IMR-90 (cell line): Measurements from ENCODE around the gene HTRA2. TPM values are rescaled to one million over a fixed set of nuclear protein-coding genes. Genes with fewer than 3 reads are reported as not detected.

Experiments
- ATAC-seq: fragments of 200-7000 bp; cut with Tn5 transposase; 2 replicates; pipeline ENCODE4 v1.9.1; 2020; ENCODE audit warnings: low read depth, mild to moderate bottlenecking, moderate library complexity
- BruUV-seq: library from RNA; stranded (reverse); fragments of 400-500 nt; replicated peaks from 2 replicates; lab custom pipeline; 2021; lab: Mats Ljungman, UMichigan
- CTCF ChIA-PET: fragments of 300-600 bp; formaldehyde crosslinking; extraction: SDS; loops from one replicate; lab custom pipeline; 2021; ENCODE audit warnings: antibody characterized with exemption; lab: Yijun Ruan, JAX
- POLR2A ChIA-PET: fragments of 300-600 bp; sonication (Branson Sonifier 250); formaldehyde crosslinking; loops from one replicate; lab custom pipeline; 2022; ENCODE audit warnings: antibody characterized with exemption; ENCODE audit not compliant: unreplicated experiment; lab: Charles Lee
- DNase-seq: peaks from one replicate; pipeline ENCODE4 v3.0.0; 2013
- H2AFZ ChIP-seq: replicated peaks from 2 replicates; pipeline ENCODE3; 2013; ENCODE audit warnings: low read length, mild to moderate bottlenecking; ENCODE audit not compliant: poor library complexity
- H2AK5ac ChIP-seq: 2 replicates; pipeline ENCODE4 v1.6.1; 2013; ENCODE audit warnings: low read depth, low read length, inconsistent platforms
- H2AK9ac ChIP-seq: replicated peaks from 2 replicates; pipeline ENCODE3; 2013; ENCODE audit warnings: mild to moderate bottlenecking, low read depth, low read length, moderate library complexity; ENCODE audit not compliant: poor library complexity
- H2BK120ac ChIP-seq: 2 replicates; pipeline ENCODE4 v1.6.1; 2013; ENCODE audit warnings: low read depth, low read length, inconsistent platforms
- H2BK15ac ChIP-seq: 3 replicates; pipeline ENCODE4 v1.6.1; 2013; ENCODE audit warnings: low read depth, low read length, inconsistent platforms
- H2BK20ac ChIP-seq: 2 replicates; pipeline ENCODE4 v1.6.1; 2013; ENCODE audit warnings: low read depth, mild to moderate bottlenecking, inconsistent platforms, low read length, moderate library complexity
- H2BK5ac ChIP-seq: 2 replicates; pipeline ENCODE4 v1.6.1; 2013; ENCODE audit warnings: mild to moderate bottlenecking, low read depth, low read length, inconsistent platforms; ENCODE audit not compliant: poor library complexity, severe bottlenecking
- H3K14ac ChIP-seq: replicated peaks from 2 replicates; pipeline ENCODE4 v1.6.1; 2013; ENCODE audit warnings: low read depth, low read length, inconsistent platforms
- H3K18ac ChIP-seq: 2 replicates; pipeline ENCODE4 v1.6.1; 2013; ENCODE audit warnings: low read depth, low read length, control low read depth
- H3K23ac ChIP-seq: 2 replicates; pipeline ENCODE4 v1.6.1; 2013; ENCODE audit warnings: low read depth, low read length, inconsistent platforms
- H3K27ac ChIP-seq: 2 replicates; pipeline ENCODE4 v1.5.1; 2013; ENCODE audit warnings: mild to moderate bottlenecking, control low read depth, low read length; ENCODE audit not compliant: insufficient read depth
- H3K27me3 ChIP-seq: 2 replicates; pipeline ENCODE4 v1.6.1; 2013; ENCODE audit warnings: low read length; ENCODE audit not compliant: control insufficient read depth, insufficient read depth
- H3K36me3 ChIP-seq: 2 replicates; pipeline ENCODE4 v1.6.1; 2013; ENCODE audit warnings: low read length, mixed read lengths; ENCODE audit not compliant: control insufficient read depth, insufficient read depth
- H3K4ac ChIP-seq: 2 replicates; pipeline ENCODE4 v1.6.1; 2013; ENCODE audit warnings: low read depth, low read length, inconsistent platforms
- H3K4me1 ChIP-seq: 2 replicates; pipeline ENCODE4 v1.6.1; 2013; ENCODE audit warnings: low read length, mixed read lengths; ENCODE audit not compliant: control insufficient read depth, insufficient read depth
- H3K4me2 ChIP-seq: 2 replicates; pipeline ENCODE4 v1.6.1; 2013; ENCODE audit warnings: low read depth, mild to moderate bottlenecking, control low read depth, low read length, moderate library complexity
- H3K4me3 ChIP-seq: 2 replicates; pipeline ENCODE4 v1.5.1; 2013; ENCODE audit warnings: low read depth, mild to moderate bottlenecking, control low read depth, low read length, moderate library complexity; ENCODE audit not compliant: insufficient read depth
- H3K56ac ChIP-seq: 2 replicates; pipeline ENCODE4 v1.6.1; 2013; ENCODE audit warnings: low read length, inconsistent platforms; ENCODE audit not compliant: insufficient read depth; ENCODE audit errors: extremely low read depth
- H3K79me1 ChIP-seq, 2 experiments: 2 replicates each; pipeline ENCODE4 v1.6.1; 2013; ENCODE audit warnings: low read length in 2 of 2, inconsistent platforms in 1 of 2, low read depth in 1 of 2
- H3K9ac ChIP-seq: 2 replicates; pipeline ENCODE4 v1.6.1; 2013; ENCODE audit warnings: low read depth, low read length, control low read depth
- H3K9me1 ChIP-seq: 2 replicates; pipeline ENCODE4 v1.6.1; 2013; ENCODE audit warnings: low read length, inconsistent platforms; ENCODE audit not compliant: insufficient read depth
- H3K9me3 ChIP-seq: 2 replicates; pipeline ENCODE4 v1.6.1; 2013; ENCODE audit warnings: low read length; ENCODE audit not compliant: control insufficient read depth, insufficient read depth
- H4K20me1 ChIP-seq: 2 replicates; pipeline ENCODE4 v1.6.1; 2013; ENCODE audit warnings: low read length, inconsistent platforms; ENCODE audit not compliant: insufficient read depth
- H4K5ac ChIP-seq: 2 replicates; pipeline ENCODE4 v1.6.1; 2013; ENCODE audit warnings: mild to moderate bottlenecking, low read depth, low read length, control low read depth
- H4K8ac ChIP-seq, 2 experiments: 2 replicates each; pipeline ENCODE4 v1.6.1; 2013; ENCODE audit warnings: low read depth in 2 of 2, low read length in 2 of 2, control low read depth in 1 of 2, inconsistent platforms in 1 of 2
- H4K91ac ChIP-seq: 2 replicates; pipeline ENCODE4 v1.6.1; 2013; ENCODE audit warnings: low read depth, low read length, inconsistent platforms; ENCODE audit not compliant: insufficient read depth
- BHLHE40 ChIP-seq: fragments of 150-350 bp; IDR thresholded peaks from 2 replicates; pipeline ENCODE4 v1.6.1; 2016; ENCODE audit warnings: mild to moderate bottlenecking, low read depth, low read length
- CHD1 ChIP-seq: IDR thresholded peaks from 2 replicates; pipeline ENCODE4 v1.6.1; 2012; ENCODE audit warnings: low read depth, low read length, improper control_type of control experiment
- FOS ChIP-seq: fragments of 150-350 bp; IDR thresholded peaks from 2 replicates; pipeline ENCODE4 v1.6.1; 2016; ENCODE audit warnings: low read depth, low read length
- MAZ ChIP-seq: IDR thresholded peaks from 2 replicates; pipeline ENCODE4 v1.6.1; 2012; ENCODE audit warnings: low read depth, mild to moderate bottlenecking, low read length, improper control_type of control experiment, moderate library complexity, borderline replicate concordance
- MXI1 ChIP-seq: IDR thresholded peaks from 2 replicates; pipeline ENCODE4 v1.6.1; 2012; ENCODE audit warnings: low read depth, mild to moderate bottlenecking, low read length, moderate library complexity, borderline replicate concordance
- NFE2L2 ChIP-seq: fragments of 150-350 bp; IDR thresholded peaks from 2 replicates; pipeline ENCODE4 v1.6.1; 2016; ENCODE audit warnings: low read depth, mild to moderate bottlenecking, low read length
- POLR2A ChIP-seq: IDR thresholded peaks from 2 replicates; pipeline ENCODE4 v1.6.1; 2012; ENCODE audit warnings: mild to moderate bottlenecking, low read depth, low read length
- RAD21 ChIP-seq: IDR thresholded peaks from 2 replicates; pipeline ENCODE4 v1.6.1; 2012; ENCODE audit warnings: low read length, improper control_type of control experiment
- RCOR1 ChIP-seq: IDR thresholded peaks from 2 replicates; pipeline ENCODE4 v1.6.1; 2012; ENCODE audit warnings: mild to moderate bottlenecking, low read length, improper control_type of control experiment; ENCODE audit not compliant: insufficient replicate concordance
- SMC3 ChIP-seq: fragments of 150-350 bp; IDR thresholded peaks from 2 replicates; pipeline ENCODE4 v1.6.1; 2016; ENCODE audit warnings: low read depth, mild to moderate bottlenecking, antibody characterized with exemption, low read length, moderate library complexity
- WGBS, 2 experiments: methylation state at CpG; one replicate each; pipeline versions ENCODE4 v1.1.5 to v1.1.7; 2013; ENCODE audit warnings: missing lambda C conversion rate in 2 of 2; ENCODE audit not compliant: insufficient read length in 1 of 2; ENCODE audit errors: extremely low coverage in 2 of 2; 5-methylcytosine and 5-hydroxymethylcytosine counted together
- dilution Hi-C: fragments of 300-500 bp; cut with HindIII; formaldehyde crosslinking; loops from one replicate; pipeline ENCODE4 v1.14.3; 2018; ENCODE audit warnings: low sequenced_read_pairs; ENCODE audit not compliant: unreplicated experiment
- in situ Hi-C: fragments of 300-500 bp; cut with MboI; formaldehyde crosslinking; loops from 3 replicates; pipeline ENCODE4 v1.14.3; 2019; ENCODE audit warnings: low sequenced_read_pairs, inconsistent platforms, mixed read lengths
- intact Hi-C: fragments of 100-400 bp; cut with micrococcal nuclease; formaldehyde crosslinking; loops from 2 replicates; pipeline ENCODE4 v1.10.0; 2022
- polyA plus RNA-seq, 3 experiments: library from polyadenylated mRNA; depleted of rRNA; stranded (reverse); fragments of >200 nt; gene quantifications; 2 replicates each; pipeline ENCODE4 v1.2.3, GENCODE V29; 2012; ENCODE audit warnings: low replicate concordance in 1 of 3
- total RNA-seq: library from RNA; depleted of rRNA; stranded (reverse); fragments of >200 nt; gene quantifications from 2 replicates; pipeline ENCODE4 v1.2.3, GENCODE V29; 2012
- TF ChIP-seq, protein P1 (sequence below): fragments of 150-350 bp; IDR thresholded peaks from 2 replicates; pipeline ENCODE4 v1.6.1; 2016; ENCODE audit warnings: low read depth, mild to moderate bottlenecking, low read length, moderate library complexity, borderline replicate concordance
- TF ChIP-seq, protein P2 (sequence below): conservative IDR thresholded peaks from 2 replicates; pipeline ENCODE4 v1.5.1; 2012; ENCODE audit warnings: mild to moderate bottlenecking, low read depth, low read length, improper control_type of control experiment
- TF ChIP-seq, protein P3 (sequence below): fragments of 150-350 bp; IDR thresholded peaks from 2 replicates; pipeline ENCODE4 v1.6.1; 2017; ENCODE audit warnings: mild to moderate bottlenecking, antibody characterized with exemption, low read length, low read depth

The HTRA2 gene
- total and polyA plus RNA-seq, 2 of the 4 experiments (the other 2 are of a cell fraction): 23.6 to 28.1 TPM

DNA sequence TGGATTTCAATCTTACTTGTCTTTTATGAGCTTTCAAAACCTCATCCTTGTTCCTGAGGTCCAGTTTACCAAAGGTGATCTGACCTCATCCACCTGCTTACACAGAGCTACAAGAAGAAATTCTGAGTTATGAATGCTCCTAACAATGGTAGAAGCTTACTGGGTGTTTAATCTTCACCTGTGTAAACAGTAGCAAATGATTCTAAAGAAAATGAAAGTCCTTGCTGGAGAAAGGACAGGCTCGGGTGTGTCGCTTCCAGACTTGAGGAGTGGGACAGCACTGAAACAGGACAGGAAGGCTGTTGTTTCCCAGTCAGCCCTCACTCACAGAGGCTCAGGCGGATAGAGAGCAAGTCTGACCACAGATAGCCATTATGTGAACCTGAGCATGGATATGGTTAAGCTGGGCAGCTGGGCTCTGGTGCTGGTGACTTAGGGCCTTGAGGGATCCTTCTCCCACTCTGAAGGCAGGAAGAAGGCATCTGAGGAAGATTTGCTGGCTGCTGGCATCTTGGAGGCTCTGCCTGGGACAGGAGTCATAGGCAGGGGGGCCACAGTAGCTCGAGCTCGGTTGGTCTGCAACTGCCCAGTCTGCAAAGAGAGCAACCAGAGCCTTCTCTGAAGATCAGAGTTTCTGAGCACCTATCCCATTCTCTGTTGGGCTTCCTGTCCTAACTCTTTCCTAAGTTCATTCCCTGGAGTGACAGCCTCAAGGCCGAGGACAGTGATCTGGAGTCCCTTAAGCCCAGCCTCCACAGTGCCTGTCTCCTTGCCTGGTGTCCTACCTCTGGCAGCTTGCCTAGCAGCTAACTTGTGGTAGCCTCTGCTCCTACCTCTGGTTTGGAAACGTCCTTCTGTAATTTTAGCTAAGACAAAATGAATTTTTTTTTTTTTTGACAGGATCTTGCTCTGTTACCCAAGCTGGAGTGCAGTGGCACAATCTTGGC is 28.8 kb downstream of the HTRA2 start:
- Histone ChIP-seq H3K36me3 (peaks cover 14% of the 10 kb centered on the region), H3K4me2 (no peak overlapping the region), H3K56ac (no peak overlapping the region), H2BK20ac (no peak overlapping the region), H2AFZ (no peak overlapping the region), H3K4ac (no peak overlapping the region), H2BK120ac (no peak overlapping the region), H3K14ac (no peak overlapping the region), H4K5ac (no peak overlapping the region), H3K18ac (no peak overlapping the region), H2BK5ac (no peak overlapping the region), H3K79me1 (peaks cover 6 to 30% of the 10 kb centered on the region in 2 experiments; a peak in 3 of 4 replicates), H3K27me3 (no peaks in the 10 kb centered on the region), H3K9me1 (0 out of 2 replicates have a peak, but pooled peaks cover 13% of the 10 kb centered on the region), H4K91ac (no peak overlapping the region), H4K20me1 (no peaks in the 10 kb centered on the region), H4K8ac (no peak overlapping the region), H3K4me1 (peaks cover 8% of the 10 kb centered on the region; the same call in 1 of the 2 replicates), H3K23ac (no peak overlapping the region), H2BK15ac (no peak overlapping the region), H3K27ac (no peak overlapping the region), H2AK9ac (no peak overlapping the region), H3K4me3 (no peak overlapping the region), H3K9me3 (no peaks in the 10 kb centered on the region), H2AK5ac (no peak overlapping the region; the same call in 1 of the 2 replicates), H3K9ac (no peak overlapping the region)
- no TSS peak for BruUV-seq
- no peak for ATAC-seq
- 74% methylated on average over 2 of the region's 7 CpGs; no CpG with 5 or more reads in 1 of the 2 experiments for WGBS, 2 experiments
- dilution Hi-C loops (no loop called here), in situ Hi-C loops (no loop called here), intact Hi-C loops (no loop called here)
- POLR2A ChIA-PET: interaction anchor here (1.5 kb wide), 1 partner anchor 9 kb away, joined by 3 read pairs; no protein-coding TSS in a partner anchor
- no peak for DNase-seq
- CTCF ChIA-PET: interaction anchor here (1.5 kb wide), 1 partner anchor 30 kb away, joined by 3 read pairs; no protein-coding TSS in a partner anchor
- TF ChIP-seq MXI1: no peak
- TF ChIP-seq RCOR1: no peak
- no peak for TF ChIP-seq POLR2A
- TF ChIP-seq, protein P1, sequence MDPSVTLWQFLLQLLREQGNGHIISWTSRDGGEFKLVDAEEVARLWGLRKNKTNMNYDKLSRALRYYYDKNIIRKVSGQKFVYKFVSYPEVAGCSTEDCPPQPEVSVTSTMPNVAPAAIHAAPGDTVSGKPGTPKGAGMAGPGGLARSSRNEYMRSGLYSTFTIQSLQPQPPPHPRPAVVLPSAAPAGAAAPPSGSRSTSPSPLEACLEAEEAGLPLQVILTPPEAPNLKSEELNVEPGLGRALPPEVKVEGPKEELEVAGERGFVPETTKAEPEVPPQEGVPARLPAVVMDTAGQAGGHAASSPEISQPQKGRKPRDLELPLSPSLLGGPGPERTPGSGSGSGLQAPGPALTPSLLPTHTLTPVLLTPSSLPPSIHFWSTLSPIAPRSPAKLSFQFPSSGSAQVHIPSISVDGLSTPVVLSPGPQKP: no peak
- TF ChIP-seq RAD21: no peak
- TF ChIP-seq CHD1: no peak
- no peak for TF ChIP-seq BHLHE40
- TF ChIP-seq NFE2L2: no peak
- TF ChIP-seq, protein P2, sequence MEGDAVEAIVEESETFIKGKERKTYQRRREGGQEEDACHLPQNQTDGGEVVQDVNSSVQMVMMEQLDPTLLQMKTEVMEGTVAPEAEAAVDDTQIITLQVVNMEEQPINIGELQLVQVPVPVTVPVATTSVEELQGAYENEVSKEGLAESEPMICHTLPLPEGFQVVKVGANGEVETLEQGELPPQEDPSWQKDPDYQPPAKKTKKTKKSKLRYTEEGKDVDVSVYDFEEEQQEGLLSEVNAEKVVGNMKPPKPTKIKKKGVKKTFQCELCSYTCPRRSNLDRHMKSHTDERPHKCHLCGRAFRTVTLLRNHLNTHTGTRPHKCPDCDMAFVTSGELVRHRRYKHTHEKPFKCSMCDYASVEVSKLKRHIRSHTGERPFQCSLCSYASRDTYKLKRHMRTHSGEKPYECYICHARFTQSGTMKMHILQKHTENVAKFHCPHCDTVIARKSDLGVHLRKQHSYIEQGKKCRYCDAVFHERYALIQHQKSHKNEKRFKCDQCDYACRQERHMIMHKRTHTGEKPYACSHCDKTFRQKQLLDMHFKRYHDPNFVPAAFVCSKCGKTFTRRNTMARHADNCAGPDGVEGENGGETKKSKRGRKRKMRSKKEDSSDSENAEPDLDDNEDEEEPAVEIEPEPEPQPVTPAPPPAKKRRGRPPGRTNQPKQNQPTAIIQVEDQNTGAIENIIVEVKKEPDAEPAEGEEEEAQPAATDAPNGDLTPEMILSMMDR: no peak
- TF ChIP-seq, protein P3, sequence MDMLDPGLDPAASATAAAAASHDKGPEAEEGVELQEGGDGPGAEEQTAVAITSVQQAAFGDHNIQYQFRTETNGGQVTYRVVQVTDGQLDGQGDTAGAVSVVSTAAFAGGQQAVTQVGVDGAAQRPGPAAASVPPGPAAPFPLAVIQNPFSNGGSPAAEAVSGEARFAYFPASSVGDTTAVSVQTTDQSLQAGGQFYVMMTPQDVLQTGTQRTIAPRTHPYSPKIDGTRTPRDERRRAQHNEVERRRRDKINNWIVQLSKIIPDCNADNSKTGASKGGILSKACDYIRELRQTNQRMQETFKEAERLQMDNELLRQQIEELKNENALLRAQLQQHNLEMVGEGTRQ: no peak
- TF ChIP-seq SMC3: no peak
- no peak for TF ChIP-seq MAZ
- no peak for TF ChIP-seq FOS
